GM23338 (cell line): ENCODE measurements around the gene METTL26. TPM values are rescaled to one million over a fixed set of nuclear protein-coding genes. Genes with fewer than 3 reads are reported as not detected.

ENCODE experiments used
- ATAC-seq: fragments of 200-7000 bp; cut with Tn5 transposase; 3 replicates; pipeline ENCODE4 v1.9.1; 2020
- DNase-seq: peaks from one replicate; pipeline ENCODE4 v3.0.0-alpha.2; 2015; ENCODE audit warnings: low spot score
- H2AFZ ChIP-seq: fragments of 200-600 bp; sonication (generic); 2 replicates; pipeline ENCODE4 v1.8.0; 2016; ENCODE audit warnings: antibody characterized with exemption, mild to moderate bottlenecking, moderate library complexity
- H3F3A ChIP-seq: fragments of 200-600 bp; sonication (generic); replicated peaks from 2 replicates; pipeline ENCODE4 v1.8.0; 2017; ENCODE audit warnings: antibody characterized with exemption, mixed run types, low read depth
- H3K27ac ChIP-seq: fragments of 200-600 bp; sonication (generic); 2 replicates; pipeline ENCODE4 v1.6.1; 2016; ENCODE audit warnings: low read depth
- H3K27me3 ChIP-seq: fragments of 200-600 bp; sonication (generic); 2 replicates; pipeline ENCODE4 v1.8.0; 2016; ENCODE audit warnings: mild to moderate bottlenecking, mixed run types, moderate library complexity; ENCODE audit not compliant: insufficient read depth
- H3K36me3 ChIP-seq: fragments of 200-600 bp; sonication (generic); 2 replicates; pipeline ENCODE4 v1.8.0; 2016; ENCODE audit warnings: mild to moderate bottlenecking; ENCODE audit not compliant: insufficient read depth
- H3K4me1 ChIP-seq: fragments of 200-600 bp; sonication (generic); 2 replicates; pipeline ENCODE4 v1.8.0; 2016; ENCODE audit warnings: mild to moderate bottlenecking, moderate library complexity; ENCODE audit not compliant: insufficient read depth
- H3K4me2 ChIP-seq: fragments of 200-600 bp; sonication (generic); 2 replicates; pipeline ENCODE4 v1.7.1; 2017; ENCODE audit warnings: mixed run types
- H3K4me3 ChIP-seq: fragments of 200-600 bp; sonication (generic); 2 replicates; pipeline ENCODE4 v1.6.1; 2016; ENCODE audit warnings: mixed run types
- H3K79me2 ChIP-seq: fragments of 200-600 bp; sonication (generic); replicated peaks from 2 replicates; pipeline ENCODE4 v1.8.0; 2017; ENCODE audit warnings: mild to moderate bottlenecking; ENCODE audit not compliant: insufficient read depth
- H3K9me2 ChIP-seq: fragments of 200-600 bp; sonication (generic); 2 replicates; pipeline ENCODE4 v1.8.0; 2017; ENCODE audit not compliant: insufficient read depth
- H4K20me1 ChIP-seq: fragments of 200-600 bp; sonication (generic); replicated peaks from 2 replicates; pipeline ENCODE4 v1.8.0; 2017; ENCODE audit warnings: mild to moderate bottlenecking; ENCODE audit not compliant: insufficient read depth
- H3K27ac Mint-ChIP-seq: 2 replicates; pipeline ENCODE4 v1.8.0; 2020; ENCODE audit warnings: inconsistent platforms, mild to moderate bottlenecking, moderate library complexity, mixed read lengths
- H3K27me3 Mint-ChIP-seq: 3 replicates; pipeline ENCODE4 v1.8.0; 2022; ENCODE audit warnings: low read depth, mild to moderate bottlenecking, moderate library complexity, mixed read lengths, inconsistent platforms; ENCODE audit not compliant: insufficient read depth, poor library complexity
- H3K36me3 Mint-ChIP-seq: 3 replicates; pipeline ENCODE4 v1.8.0; 2021; ENCODE audit warnings: low read depth, mild to moderate bottlenecking, inconsistent platforms, moderate library complexity, mixed read lengths
- H3K4me1 Mint-ChIP-seq: 3 replicates; pipeline ENCODE4 v1.8.0; 2020; ENCODE audit warnings: mild to moderate bottlenecking, inconsistent platforms, mixed read lengths
- H3K4me3 Mint-ChIP-seq: 3 replicates; pipeline ENCODE4 v1.8.0; 2021; ENCODE audit warnings: moderate library complexity, mild to moderate bottlenecking, inconsistent platforms, mixed read lengths
- H3K9me3 Mint-ChIP-seq: 3 replicates; pipeline ENCODE4 v1.8.0; 2020; ENCODE audit warnings: moderate library complexity, mild to moderate bottlenecking, inconsistent platforms, mixed read lengths
- CREB1 ChIP-seq: fragments of 250-450 bp; sonication (Bioruptor Pico); IDR thresholded peaks from 2 replicates; pipeline ENCODE4 v1.5.0; 2020; ENCODE audit warnings: low read depth, mild to moderate bottlenecking, moderate library complexity
- CTCF ChIP-seq, 2 experiments: fragments of 200-600 bp in 1 of 2; sonication (generic) in 1 of 2; conservative IDR thresholded peaks; 2 replicates each; pipeline versions ENCODE4 v1.5.1 to v1.6.1; 2016 to 2017; ENCODE audit warnings: antibody characterized with exemption in 2 of 2, low read depth in 2 of 2, mild to moderate bottlenecking in 2 of 2, moderate library complexity in 1 of 2
- EZH2 ChIP-seq: fragments of 200-600 bp; sonication (generic); IDR thresholded peaks from one replicate; pipeline ENCODE4 v1.8.0; 2017; ENCODE audit warnings: antibody characterized with exemption, mild to moderate bottlenecking, low read depth; ENCODE audit not compliant: unreplicated experiment
- NANOG ChIP-seq: IDR thresholded peaks from 2 replicates; pipeline ENCODE4 v1.6.1; 2016; ENCODE audit warnings: antibody characterized with exemption, borderline replicate concordance
- POLR2AphosphoS5 ChIP-seq: IDR thresholded peaks from 2 replicates; pipeline ENCODE4 v1.6.1; 2016; ENCODE audit warnings: antibody characterized with exemption, low read depth
- STAT1 ChIP-seq: IDR thresholded peaks from one replicate; pipeline ENCODE4 v1.6.1; 2016; ENCODE audit warnings: antibody characterized with exemption; ENCODE audit not compliant: unreplicated experiment
- ZNF462 ChIP-seq: fragments of 250-450 bp; sonication (Bioruptor Pico); IDR thresholded peaks from 2 replicates; pipeline ENCODE4 v1.5.0; 2020; ENCODE audit warnings: mild to moderate bottlenecking, moderate library complexity
- polyA plus RNA-seq: library from polyadenylated mRNA; unstranded; fragments of >200 nt; fragmentation: Nextera tagmentation; extraction: Ambion mirVana; gene quantifications from 2 replicates; pipeline ENCODE4 v1.2.1, GENCODE V29; 2016
- total RNA-seq: library from RNA; depleted of rRNA; stranded (reverse); fragments of >200 nt; shearing (Covaris generic); gene quantifications from 2 replicates; pipeline ENCODE4 v1.2.3, GENCODE V29; 2014

METTL26 gene
- total and polyA plus RNA-seq, 2 experiments from 2014 or later: 153 to 223 TPM

DNA sequence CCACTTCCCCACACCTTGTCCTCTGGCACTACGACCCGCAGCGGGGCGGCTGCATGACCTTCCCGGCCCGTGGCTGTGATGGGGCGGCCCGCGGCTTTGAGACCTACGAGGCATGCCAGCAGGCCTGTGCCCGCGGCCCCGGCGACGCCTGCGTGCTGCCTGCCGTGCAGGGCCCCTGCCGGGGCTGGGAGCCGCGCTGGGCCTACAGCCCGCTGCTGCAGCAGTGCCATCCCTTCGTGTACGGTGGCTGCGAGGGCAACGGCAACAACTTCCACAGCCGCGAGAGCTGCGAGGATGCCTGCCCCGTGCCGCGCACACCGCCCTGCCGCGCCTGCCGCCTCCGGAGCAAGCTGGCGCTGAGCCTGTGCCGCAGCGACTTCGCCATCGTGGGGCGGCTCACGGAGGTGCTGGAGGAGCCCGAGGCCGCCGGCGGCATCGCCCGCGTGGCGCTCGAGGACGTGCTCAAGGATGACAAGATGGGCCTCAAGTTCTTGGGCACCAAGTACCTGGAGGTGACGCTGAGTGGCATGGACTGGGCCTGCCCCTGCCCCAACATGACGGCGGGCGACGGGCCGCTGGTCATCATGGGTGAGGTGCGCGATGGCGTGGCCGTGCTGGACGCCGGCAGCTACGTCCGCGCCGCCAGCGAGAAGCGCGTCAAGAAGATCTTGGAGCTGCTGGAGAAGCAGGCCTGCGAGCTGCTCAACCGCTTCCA lies 2.6 kb downstream of the METTL26 start (continued):
- TF ChIP-seq ZNF462: no peak
- no peak for TF ChIP-seq POLR2AphosphoS5
- no peak for TF ChIP-seq STAT1
- TF ChIP-seq CTCF (conservative IDR thresholded peaks at IDR 0.05; ENCODE audit: low read depth in 2 of 2): no peak

DNA sequence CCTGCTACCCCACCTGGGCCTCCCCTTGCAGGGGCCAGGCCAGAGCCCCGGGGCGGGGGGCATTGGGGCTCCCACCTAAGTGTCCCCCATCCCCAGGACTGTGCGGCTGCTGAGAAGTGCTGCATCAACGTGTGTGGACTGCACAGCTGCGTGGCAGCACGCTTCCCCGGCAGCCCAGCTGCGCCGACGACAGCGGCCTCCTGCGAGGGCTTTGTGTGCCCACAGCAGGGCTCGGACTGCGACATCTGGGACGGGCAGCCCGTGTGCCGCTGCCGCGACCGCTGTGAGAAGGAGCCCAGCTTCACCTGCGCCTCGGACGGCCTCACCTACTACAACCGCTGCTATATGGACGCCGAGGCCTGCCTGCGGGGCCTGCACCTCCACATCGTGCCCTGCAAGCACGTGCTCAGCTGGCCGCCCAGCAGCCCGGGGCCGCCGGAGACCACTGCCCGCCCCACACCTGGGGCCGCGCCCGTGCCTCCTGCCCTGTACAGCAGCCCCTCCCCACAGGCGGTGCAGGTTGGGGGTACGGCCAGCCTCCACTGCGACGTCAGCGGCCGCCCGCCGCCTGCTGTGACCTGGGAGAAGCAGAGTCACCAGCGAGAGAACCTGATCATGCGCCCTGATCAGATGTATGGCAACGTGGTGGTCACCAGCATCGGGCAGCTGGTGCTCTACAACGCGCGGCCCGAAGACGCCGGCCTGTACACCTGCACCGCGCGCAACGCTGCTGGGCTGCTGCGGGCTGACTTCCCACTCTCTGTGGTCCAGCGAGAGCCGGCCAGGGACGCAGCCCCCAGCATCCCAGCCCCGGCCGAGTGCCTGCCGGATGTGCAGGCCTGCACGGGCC lies 3.4 kb downstream of the METTL26 start:
- no peaks in the 10 kb centered on the region; the same call in 1 of the 2 replicates for H3K79me2 ChIP-seq
- H3K4me3 ChIP-seq: no peak overlapping the region
- H3K4me2 ChIP-seq: no peak overlapping the region
- H3K4me1 Mint-ChIP-seq: peaks cover 17% of the 10 kb centered on the region
- no peak for DNase-seq
- H3F3A ChIP-seq: 0 out of 2 replicates have a peak, but pooled peaks cover 3% of the 10 kb centered on the region
- H3K36me3 ChIP-seq: no peaks in the 10 kb centered on the region
- no peaks in the 10 kb centered on the region for H3K9me2 ChIP-seq
- H3K27me3 Mint-ChIP-seq: peaks cover 17% of the 10 kb centered on the region
- no peak for ATAC-seq
- no peak overlapping the region for H3K4me3 Mint-ChIP-seq
- no peak overlapping the region for H3K27ac ChIP-seq
- no peaks in the 10 kb centered on the region for H3K36me3 Mint-ChIP-seq
- peaks cover 18% of the 10 kb centered on the region for H3K4me1 ChIP-seq
- H3K9me3 Mint-ChIP-seq: peaks cover 4% of the 10 kb centered on the region; the same call in 2 of the 3 replicates
- H4K20me1 ChIP-seq: no peaks in the 10 kb centered on the region
- H3K27me3 ChIP-seq: no peaks in the 10 kb centered on the region
- no peak overlapping the region for H2AFZ ChIP-seq
- H3K27ac Mint-ChIP-seq: no peak overlapping the region
- TF ChIP-seq NANOG: no peak
- TF ChIP-seq EZH2: no peak
- TF ChIP-seq CREB1 (CRISPR knock-in tag): no peak
- TF ChIP-seq STAT1: no peak
- TF ChIP-seq POLR2AphosphoS5: no peak
